Hematopoietic multipotent progenitor cell (in vitro differentiated cells): ENCODE results near the gene KIFC3. TPM values are rescaled to one million over a fixed set of nuclear protein-coding genes. Genes with fewer than 3 reads are reported as not detected.
A peak's percentile ranks its signal among the peaks of the same experiment; 100 is the strongest.
"Not testable (repeated sequence)": the region's sequence is repeated elsewhere in the genome, so short reads cannot be mapped to it uniquely, and the experiment has no call there.

Experiments used
- DNase-seq, 3 donors: peaks; one replicate each; pipeline ENCODE4 v3.0.0-alpha.2; 2011 to 2015; ENCODE audit warnings: low read depth in 2 of 3, low spot score in 2 of 3
- total RNA-seq: library from RNA; depleted of rRNA; stranded (reverse); fragments of >200 nt; gene quantifications from one replicate; pipeline ENCODE4 v1.2.3, GENCODE V29; 2012

Gene KIFC3
- total RNA-seq, 1 donor = 38.8 TPM

DNA sequence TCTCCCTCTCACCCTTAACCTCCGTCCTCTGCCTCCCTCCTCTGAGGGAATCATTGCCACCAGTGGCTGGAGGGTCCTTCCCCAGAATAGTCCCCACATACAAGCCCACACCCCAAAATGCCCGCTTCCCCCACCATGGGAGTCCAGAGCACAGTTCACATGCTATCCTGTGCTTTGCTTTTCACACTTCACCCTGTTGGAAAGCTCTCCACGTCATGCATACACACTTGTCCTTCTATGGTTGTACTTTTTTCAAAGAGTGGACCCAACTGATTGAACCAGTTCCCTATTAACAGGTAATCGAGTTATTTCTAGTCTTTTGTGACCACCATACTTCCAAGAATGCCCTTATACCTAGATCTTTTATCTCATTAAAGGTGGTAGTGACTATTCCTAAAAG, 23.8 kb upstream of the KIFC3 start:
- no peak for DNase-seq

GRCh38 chr16:57825298-57826044, 23.2 kb upstream of the KIFC3 start:
- DNase-seq = no peak

DNA sequence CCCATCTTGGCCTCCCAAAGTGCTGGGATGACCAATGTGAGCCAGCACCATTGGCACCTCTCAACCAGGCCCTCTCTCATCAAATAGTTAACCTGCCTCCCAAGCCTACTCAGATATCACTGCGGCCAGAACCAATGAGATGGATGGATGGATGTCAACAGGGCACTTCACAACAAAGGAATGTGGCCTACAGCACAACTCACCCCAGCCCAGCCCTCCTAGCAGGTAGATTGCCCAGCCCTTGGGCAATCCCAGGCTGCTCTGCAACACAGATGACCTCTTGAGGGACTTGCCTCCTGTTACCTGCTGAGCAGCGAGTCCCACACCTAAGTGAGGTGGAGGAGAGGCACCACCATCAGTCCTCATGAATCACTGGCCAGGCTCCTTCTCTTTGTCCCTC, 22.6 kb upstream of the KIFC3 start:
- no peak for DNase-seq

DNA sequence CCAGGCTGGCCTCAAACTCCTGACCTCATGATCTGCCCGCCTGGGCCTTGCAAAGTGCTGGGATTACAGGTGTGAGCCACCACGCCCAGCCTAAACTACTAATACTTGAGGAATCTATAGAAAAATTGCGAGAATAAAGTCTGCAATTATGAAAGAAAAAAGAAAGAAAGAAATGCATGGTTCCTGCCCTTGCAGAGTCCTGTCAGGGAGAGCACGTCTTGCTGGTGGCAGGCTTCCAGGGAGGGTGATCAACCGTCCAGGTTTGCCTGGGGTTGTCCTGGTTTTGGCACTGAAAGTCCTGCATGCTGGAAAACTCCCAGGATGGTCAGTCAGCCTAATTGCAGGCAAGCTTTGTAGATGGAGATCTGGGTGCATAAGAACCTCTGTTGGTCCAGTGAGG, 21.5 kb upstream of the KIFC3 start:
- no peak for DNase-seq

DNA sequence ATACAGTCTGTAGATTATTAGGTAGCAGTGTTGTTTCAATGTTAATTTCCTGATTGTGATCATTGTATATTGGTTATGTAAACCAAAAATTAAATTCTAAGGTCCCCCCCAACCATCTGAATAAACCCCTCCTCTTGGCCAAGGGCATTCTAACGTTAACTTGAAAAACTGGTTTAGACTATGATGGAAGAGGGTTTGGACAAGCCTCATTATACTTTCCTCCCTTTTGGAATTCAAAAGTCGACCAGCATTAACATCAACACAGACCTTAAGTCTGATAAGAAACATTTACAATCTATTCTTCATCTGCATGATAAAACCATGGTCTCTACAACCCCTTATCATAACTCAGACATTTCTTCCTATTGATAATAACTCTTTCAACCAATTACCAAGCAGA, 20.6 kb upstream of the KIFC3 start:
- no peak for DNase-seq

DNA sequence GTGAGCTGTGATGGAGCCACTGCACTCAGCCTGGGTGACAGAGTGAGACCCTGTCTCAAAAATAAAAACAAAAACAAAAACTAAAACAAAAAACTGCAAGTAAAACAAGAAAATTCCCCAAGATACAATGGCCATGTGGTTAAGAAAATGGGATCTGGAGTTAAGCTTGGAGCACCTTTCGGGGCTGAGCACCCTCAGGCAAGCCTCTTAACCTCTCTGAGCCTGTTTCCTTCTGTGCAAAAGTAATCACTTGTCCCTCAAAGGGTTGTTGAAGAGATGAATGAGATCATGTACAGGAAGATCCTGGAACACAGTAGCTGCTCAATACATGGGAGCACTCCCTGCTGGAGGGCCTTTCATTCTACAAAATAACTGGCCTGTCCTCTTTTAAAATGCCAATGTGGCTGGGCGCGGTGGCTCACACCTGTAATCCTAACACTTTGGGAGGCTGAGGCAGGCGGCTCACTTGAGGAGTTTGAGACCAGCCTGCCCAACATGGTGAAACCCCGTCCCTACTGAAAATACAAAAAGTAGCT, 19.8 kb upstream of the KIFC3 start:
- DNase-seq = no peak

- DNase-seq = no peak
Observed at GRCh38 chr16:57821149-57821971, 19.1 kb upstream of the KIFC3 start.

GRCh38 chr16:57818377-57819064, 16.2 kb upstream of the KIFC3 start:
- no peak for DNase-seq

DNA sequence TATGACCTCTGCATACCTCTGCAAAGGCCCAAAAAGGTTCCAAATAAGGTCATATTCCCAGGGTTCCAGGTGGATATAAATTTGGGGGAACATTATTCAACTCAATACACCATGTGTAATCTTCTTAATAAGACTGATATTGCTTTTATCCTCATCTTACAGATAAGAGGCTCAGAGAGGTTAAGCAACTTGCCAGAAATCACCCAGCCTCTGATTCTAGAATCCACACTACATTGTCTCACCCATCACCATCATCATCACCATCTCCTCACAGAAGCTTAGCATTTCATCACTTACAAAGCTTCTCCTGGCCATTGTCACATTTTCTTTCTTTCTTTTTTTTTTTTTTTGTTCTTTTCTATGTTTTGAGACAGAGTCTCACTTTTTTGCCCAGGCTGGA, 15.4 kb upstream of the KIFC3 start:
- DNase-seq = no peak

GRCh38 chr16:57815987-57816745, 13.9 kb upstream of the KIFC3 start:
- DNase-seq = peak in 2 of 3 donors; percentile 89 to 91

GRCh38 chr16:57814896-57815295, 12.6 kb upstream of the KIFC3 start:
- DNase-seq = no peak

- no peak for DNase-seq
Observed at GRCh38 chr16:57813466-57813865, 11.2 kb upstream of the KIFC3 start.

- DNase-seq = not testable (repeated sequence)
Observed at GRCh38 chr16:57811340-57811739, 9.0 kb upstream of the KIFC3 start.

GRCh38 chr16:57810197-57811031, 8.1 kb upstream of the KIFC3 start:
- peak in 2 of 3 donors; percentile 98 to 99 for DNase-seq

GRCh38 chr16:57809276-57810196, 7.2 kb upstream of the KIFC3 start:
- no peak for DNase-seq

DNA sequence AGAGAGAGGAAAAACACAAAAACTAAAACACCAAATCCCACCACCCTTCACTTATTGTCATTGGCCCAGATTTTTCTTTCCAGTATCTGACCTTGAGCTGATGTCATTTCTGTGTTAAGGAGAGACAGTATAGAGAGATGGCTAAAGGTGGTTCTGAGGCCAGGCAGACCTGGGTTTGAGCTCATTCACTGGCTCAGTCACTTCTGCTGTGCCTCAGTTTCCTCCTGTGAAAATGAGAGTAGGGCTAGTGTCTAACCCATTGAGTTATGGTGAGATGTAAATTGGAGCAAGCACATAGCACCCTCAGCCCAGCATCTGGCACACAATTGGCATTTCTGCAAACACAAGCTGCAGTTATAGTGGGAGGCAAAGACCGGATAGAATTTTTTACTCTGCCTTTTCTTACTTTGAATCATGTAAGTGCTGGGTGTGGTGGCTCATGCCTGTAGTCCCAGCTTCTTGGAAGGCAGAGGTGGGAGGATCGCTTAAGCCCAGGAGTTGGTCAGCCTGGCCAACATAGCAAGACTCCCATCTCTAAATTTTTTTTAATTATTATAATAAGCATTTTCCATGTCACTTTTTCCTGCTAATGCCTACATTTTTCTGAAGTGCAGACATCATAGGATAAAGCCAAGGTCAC, 6.4 kb upstream of the KIFC3 start:
- DNase-seq = no peak

- DNase-seq = peak in 2 of 3 donors; percentile 63 to 65
Observed at GRCh38 chr16:57807968-57808528, 5.8 kb upstream of the KIFC3 start.
